Measurements from ENCODE around the gene GMIP.

GMIP gene

DNA sequence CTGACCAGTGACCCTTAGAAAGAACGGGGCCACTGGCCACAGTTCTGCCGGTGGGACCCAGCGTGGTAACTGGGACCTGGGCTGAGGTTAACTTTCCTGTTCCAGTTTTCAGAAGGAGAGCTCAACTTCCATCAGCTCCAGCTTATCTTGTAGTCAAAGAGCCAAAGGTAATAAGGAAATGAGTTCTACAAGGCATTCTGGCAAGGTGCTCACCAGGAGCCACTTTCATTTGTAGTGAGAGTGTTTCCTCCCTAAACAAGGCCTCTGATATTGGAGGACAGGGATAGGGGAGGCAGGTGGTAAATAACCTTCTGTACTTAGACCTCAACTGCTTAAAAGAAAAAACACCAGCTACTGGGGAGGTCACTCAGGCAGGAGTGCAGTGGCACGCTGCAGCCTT lies 63.0 kb downstream of the GMIP start:
- no peak for DNase-seq
- H3K4me3 ChIP-seq (ENCODE audit: low read depth, low read length) = no peak overlapping the region
- no peaks in the 10 kb centered on the region for H3K27me3 ChIP-seq
- TF ChIP-seq, protein P1, sequence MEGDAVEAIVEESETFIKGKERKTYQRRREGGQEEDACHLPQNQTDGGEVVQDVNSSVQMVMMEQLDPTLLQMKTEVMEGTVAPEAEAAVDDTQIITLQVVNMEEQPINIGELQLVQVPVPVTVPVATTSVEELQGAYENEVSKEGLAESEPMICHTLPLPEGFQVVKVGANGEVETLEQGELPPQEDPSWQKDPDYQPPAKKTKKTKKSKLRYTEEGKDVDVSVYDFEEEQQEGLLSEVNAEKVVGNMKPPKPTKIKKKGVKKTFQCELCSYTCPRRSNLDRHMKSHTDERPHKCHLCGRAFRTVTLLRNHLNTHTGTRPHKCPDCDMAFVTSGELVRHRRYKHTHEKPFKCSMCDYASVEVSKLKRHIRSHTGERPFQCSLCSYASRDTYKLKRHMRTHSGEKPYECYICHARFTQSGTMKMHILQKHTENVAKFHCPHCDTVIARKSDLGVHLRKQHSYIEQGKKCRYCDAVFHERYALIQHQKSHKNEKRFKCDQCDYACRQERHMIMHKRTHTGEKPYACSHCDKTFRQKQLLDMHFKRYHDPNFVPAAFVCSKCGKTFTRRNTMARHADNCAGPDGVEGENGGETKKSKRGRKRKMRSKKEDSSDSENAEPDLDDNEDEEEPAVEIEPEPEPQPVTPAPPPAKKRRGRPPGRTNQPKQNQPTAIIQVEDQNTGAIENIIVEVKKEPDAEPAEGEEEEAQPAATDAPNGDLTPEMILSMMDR (IDR thresholded peaks at IDR 0.05; ENCODE audit: low read depth, low read length) = no peak
- no peaks in the 10 kb centered on the region for H3K9me3 ChIP-seq
- no peaks in the 10 kb centered on the region for H3K4me1 ChIP-seq
- no peaks in the 10 kb centered on the region for H3K36me3 ChIP-seq

DNA sequence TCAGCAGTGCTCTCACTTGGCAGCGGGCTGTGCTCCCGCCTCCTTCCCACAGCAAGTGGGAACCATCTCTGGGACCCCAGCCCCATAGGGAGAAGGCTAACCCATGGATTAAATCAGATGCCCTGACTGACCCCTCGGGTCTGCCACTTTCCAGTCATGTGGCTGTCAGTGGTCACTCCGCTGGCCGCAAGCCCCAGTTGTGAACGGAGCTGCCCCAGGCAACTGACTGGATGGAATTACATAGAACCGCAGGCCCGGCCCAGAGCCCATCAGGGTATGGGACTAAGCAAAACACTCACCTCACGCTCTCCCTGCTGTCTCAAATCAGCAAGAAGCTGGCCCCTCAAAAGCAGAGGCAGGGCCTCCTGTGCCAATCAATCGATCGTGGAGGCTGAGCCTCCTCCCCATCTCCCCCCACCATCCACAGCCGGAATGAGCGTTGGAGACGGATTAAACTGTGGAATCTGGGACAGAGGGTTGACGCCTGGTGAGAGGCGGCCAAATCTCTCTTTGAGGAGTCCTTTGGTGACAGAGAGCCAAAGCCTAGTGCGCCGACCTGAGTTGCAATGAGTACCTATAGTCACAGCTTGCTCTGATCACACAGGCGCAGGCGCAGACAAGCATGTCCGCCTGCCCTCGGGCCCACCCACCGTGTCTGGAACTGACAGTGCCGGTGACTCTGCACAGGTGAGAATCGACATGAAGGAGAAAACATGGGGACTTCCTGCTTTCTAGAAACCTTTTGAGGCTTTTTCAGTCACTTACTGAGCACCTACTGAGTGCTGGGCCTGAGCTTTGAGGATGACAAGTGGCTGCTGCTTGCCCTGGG lies 63.7 kb downstream of the GMIP start:
- DNase-seq = no peak
- H3K27me3 ChIP-seq = no peaks in the 10 kb centered on the region
- TF ChIP-seq, protein P1 (IDR thresholded peaks at IDR 0.05; ENCODE audit: low read depth, low read length) = no peak
- H3K4me1 ChIP-seq = no peaks in the 10 kb centered on the region
- no peak overlapping the region for H3K4me3 ChIP-seq (ENCODE audit: low read depth, low read length)
- no peaks in the 10 kb centered on the region for H3K36me3 ChIP-seq
- H3K9me3 ChIP-seq = no peaks in the 10 kb centered on the region
